Motor neuron (in vitro differentiated cells): ENCODE measurements around the gene PPFIBP1. TPM values are rescaled to one million over a fixed set of nuclear protein-coding genes. Genes with fewer than 3 reads are reported as not detected.

Experiments
- total RNA-seq, 8 experiments: library from RNA; unstranded; fragments of 300-600 nt; gene quantifications; 2 replicates each; pipeline versions ENCODE4 v1.2.3 to v1.2.4, GENCODE V29; 2022

The PPFIBP1 gene
- total RNA-seq, 8 experiments from 2014 or later, result 15.9 to 205 (median 49.4) TPM

Other genes with a start within 250 kb of the PPFIBP1 start
- 10 to 100 TPM in 1 of 8 experiments, 1 to 10 TPM in 7; 1.0 to 18.2 (median 5.7) TPM for gene BMAL2, start 191.4 kb upstream of the PPFIBP1 start, total RNA-seq
- under 1 TPM in 1 of 8 experiments, not detected in 7; 0.71 TPM for gene SMCO2, start 77.5 kb upstream of the PPFIBP1 start, total RNA-seq
- gene REP15, start 172.2 kb downstream of the PPFIBP1 start, total RNA-seq, result 1 to 10 TPM in 3 of 8 experiments, under 1 TPM in 5; 0.27 to 5.7 (median 0.96) TPM
- gene MRPS35, start 186.6 kb downstream of the PPFIBP1 start, total RNA-seq, result 10 to 100 TPM; 42.2 to 67.7 (median 54.7) TPM